RCC 7860 (cell line): ENCODE results near the gene PPP2R5D.

ENCODE experiments used
- DNase-seq: peaks from one replicate; pipeline ENCODE4 v3.0.0-alpha.2; 2015; ENCODE audit warnings: low spot score
- FAIRE-seq: peaks from 2 replicates; lab custom pipeline; 2012; peaks lifted over from hg19 to GRCh38; lab: Jason Lieb, UNC

The PPP2R5D gene

DNA sequence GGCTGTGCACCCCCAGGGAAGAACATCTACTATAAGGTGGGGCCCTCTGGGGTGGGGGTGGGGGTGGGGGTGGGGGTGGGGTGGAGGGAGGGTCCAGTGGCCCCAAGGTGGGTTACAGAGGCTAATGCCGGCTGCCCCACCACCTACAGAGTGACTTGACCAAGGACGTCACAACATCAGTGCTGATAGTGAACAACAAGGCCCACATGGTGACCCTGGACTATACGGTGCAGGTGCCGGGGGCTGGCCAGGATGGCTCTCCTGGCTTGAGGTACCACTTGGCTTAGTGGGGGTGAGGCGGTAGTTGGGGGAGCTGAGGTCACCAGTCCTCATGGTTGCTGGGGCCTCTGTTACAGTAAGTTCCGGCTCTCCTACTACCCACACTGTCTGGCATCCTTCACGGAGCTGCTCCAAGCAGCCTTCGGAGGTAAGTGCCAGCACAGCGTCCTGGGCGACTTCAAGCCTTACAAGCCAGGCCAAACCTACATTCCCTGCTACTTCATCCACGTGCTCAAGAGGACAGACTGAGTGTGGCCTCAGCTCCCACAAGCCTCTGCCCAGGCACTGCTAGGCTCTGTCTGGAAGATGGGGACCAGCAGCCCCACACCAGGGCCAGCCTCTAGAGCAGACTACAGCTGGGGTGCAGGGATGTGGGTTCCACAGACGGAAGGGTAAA is 21.1 kb upstream of the PPP2R5D start:
- DNase-seq (no peak), FAIRE-seq (no peak)

DNA sequence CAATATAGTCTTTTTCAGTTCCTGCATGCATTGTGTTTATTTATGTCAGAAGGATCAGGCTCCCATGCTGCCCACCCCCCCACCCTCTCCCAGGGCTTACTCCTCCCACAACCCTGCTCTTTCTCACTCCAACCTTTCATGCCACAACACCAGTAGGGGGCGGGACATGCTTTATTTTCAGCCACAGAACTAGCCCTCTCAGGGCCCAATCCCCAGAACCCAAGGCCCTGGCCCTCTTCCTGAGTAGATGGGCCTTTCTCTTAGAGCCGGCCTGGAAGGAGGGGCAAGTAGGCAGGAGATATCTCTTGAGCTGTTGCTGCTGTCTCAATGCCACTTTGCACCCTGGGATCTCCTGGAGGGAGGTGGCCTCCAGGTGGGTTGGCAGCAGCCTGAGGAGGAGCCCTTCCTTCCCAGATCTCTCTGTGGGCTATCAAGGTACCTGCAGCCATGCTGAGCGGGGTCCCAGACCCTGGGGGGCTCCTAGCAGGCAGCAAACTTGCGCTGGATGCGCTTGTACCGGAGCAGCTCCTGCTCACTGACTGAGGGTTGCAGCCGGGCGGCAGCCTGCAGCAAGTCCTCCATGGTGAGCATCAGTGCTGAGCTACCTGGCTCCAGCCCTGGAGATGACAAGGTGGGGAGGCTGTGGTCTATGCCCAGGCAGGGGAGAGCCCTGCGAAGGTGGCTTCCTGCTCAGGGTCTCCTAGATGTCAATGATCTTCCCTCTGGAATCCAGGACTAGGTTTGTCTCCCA is 20.3 kb upstream of the PPP2R5D start:
- DNase-seq (no peak), FAIRE-seq (no peak)

DNA sequence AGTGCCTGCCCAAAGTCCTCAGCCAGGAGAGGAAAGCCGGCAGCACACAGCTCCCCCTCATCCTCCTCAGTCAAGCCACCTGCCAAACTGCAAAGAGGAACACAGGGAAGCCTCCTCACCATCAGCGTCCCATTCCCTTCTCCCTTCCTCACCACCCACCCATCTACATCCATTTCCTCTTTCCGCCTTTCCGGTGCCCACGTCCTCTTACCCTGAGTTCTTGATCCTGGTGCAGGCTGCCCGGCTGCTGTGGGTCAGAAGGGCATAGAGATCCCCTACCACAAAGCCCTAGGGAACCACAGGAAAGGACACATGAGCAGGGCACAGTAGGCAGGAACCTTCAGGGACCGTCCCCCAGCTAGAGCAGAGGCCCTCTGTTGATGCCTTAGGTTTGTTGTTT is 17.8 kb upstream of the PPP2R5D start:
- DNase-seq (no peak), FAIRE-seq (no peak)

DNA sequence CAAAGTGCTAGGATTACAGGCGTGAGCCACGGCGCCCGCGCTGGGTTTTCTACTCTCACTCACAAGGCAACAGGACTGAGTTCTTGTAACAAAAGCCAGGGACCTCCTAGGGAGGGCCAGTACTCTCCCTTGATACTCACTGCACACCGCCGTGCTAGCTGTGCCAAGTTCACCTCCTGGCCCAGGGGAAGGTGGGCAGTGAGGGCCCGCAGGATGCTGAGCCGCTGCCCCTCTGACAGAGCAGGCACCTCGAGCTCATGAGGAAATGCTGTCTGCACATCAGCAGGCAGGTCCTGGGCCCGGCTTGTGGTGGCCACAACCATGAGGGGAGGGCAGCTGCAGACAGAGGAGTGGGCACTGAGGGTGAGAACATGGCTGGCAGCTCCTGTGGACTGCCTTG is 17.1 kb upstream of the PPP2R5D start:
- no peak for FAIRE-seq
- DNase-seq: no peak

DNA sequence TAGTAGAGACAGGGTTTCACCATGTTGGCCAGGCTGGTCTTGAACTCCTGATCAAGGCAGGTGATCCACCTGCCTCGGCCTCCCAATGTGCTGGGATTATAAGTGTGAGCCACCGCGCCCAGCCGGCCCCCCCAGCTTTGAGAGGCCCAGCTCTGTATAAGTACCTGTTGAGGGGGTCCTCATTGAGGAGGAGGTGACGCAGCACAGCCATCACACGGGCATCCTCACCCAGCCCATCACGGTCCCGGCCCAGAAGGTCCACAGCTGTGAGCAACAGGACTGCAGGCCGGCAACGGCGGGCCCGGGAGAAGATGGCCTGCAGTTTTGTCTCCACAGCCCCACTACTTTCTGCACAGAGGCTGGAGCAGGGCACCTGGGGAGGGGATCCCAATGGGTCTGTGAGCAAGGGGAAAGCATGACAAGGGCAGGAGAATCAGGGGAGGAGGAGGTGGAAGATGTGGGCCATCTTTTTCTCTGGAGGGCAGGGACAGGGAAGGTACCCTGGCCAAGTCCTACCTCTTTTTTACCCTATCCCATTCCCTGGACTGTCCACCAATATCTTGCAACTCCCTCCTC is 16.2 kb upstream of the PPP2R5D start:
- DNase-seq: no peak

DNA sequence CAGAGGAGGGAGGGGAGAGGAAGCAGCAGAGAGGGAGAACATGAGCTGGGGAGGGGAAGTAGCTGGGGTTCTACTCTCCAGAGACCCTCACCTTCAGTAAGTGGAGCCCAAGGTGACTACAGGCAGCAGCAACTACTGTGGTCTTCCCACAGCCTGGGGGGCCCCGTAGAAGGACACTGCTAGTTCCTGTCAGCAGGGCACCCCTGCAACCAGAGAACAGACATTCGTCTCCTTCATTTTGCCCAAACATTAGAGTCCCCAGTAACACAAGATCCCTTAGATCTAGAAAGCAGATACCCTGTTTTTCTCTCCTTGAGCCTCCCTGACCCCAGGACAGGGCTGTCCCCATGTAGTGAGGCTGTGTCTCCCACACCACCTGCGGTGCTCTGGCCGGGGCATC is 15.6 kb upstream of the PPP2R5D start:
- DNase-seq (no peak), FAIRE-seq (no peak)

More for the DNA sequence above, 16.2 kb upstream of the PPP2R5D start:
- no peak for FAIRE-seq

DNA sequence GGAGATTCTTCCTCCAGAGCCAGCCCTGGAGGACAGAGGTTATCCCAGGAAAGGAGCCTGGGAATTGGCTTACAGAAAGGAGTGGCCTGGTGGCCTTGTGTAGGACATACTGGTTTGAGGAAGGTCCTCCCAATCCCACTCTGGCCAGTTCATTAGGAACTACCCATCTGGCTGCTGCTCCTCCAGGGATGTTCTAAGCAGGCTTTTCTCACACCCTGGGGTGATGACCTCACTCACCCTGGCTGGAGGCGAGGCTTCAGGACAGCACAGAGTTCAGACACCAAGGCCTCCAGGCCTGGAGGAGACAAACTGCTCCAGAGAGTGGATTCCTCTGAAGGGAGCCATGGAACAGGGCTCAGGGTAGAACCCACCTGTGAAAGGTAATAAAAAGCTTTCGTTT is 14.9 kb upstream of the PPP2R5D start:
- FAIRE-seq (no peak), DNase-seq (no peak)

DNA sequence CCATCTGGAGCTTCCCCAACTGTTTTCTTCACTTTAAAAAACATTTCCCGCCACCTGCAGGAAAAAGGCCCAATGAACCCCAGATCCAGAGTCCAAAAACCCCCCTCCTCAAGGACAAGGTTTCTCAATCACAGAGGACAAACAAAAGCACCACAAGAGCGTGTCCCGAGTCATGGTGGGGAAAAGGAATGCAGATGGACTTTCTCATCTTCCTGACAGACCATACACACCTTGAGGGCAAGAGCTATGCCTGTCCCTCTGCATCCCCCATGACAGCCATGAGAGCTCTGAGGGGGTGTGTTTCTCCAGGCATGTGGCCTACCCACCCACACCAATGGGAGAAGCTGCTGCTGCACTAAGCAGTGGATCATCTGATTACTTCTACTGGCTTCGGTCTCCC is 14.4 kb upstream of the PPP2R5D start:
- DNase-seq (no peak), FAIRE-seq (no peak)

DNA sequence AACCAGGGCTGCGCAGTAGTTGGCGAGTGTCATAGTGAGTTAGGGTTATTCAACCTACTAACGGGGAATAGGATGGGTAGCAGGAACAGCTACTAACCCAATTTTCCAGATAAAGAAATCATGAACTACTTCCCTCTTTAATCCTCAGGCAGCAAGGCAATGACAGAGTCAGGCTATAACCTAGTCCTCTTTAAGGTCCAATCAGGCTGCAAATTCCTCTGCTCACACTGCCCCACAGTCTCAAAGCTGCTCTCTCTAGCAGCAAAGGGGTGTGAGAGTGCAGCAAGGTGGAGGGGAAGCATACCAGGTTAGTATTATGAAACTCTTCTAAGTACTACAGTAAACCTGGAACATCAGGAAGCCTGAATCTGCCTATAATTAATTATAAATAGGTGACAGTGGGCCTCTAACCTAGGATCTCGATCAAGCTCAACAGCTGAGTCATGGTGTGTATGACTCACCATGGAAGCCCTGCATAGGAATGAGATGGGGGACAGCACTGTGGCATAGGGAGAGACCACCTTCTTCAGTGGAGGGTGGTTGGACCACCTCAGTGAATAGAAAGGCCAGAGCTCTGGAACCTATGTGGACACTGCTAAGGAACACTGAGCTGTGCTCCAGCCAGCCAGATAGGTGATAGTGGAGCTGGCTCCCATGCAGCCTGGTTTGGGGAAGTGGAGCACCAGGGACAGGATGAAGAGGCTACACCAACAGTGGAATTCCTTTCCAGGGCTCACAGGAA is 13.3 kb upstream of the PPP2R5D start:
- FAIRE-seq (no peak), DNase-seq (peak; percentile 34)

DNA sequence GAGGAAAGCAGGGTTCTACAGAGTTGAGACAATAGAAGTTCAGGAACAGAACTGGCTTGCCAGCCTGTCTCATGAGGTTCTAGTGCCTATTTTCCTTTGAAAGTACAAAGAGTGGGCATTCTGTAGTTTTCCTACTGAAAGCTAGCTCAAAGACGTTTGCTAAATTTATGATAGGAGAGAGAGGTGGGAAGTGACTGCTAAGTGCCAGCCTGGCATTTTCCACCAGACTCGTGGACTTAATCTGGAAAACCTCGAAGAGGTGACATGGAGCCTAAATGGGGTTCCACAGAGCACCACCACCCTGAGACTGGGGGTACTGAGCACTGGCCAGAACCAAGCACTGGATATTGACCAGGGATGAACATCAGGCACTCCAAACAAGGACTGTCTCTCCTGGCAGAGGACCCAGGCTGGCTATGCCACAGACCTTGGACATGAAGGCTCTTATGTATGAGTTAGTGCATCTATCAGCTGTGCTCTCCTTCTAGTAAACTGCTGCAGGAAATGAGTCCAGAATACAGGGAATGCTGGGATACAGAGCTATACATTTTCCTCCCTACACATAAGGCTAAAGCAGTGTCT is 12.5 kb upstream of the PPP2R5D start:
- DNase-seq: no peak
- FAIRE-seq: no peak

DNA sequence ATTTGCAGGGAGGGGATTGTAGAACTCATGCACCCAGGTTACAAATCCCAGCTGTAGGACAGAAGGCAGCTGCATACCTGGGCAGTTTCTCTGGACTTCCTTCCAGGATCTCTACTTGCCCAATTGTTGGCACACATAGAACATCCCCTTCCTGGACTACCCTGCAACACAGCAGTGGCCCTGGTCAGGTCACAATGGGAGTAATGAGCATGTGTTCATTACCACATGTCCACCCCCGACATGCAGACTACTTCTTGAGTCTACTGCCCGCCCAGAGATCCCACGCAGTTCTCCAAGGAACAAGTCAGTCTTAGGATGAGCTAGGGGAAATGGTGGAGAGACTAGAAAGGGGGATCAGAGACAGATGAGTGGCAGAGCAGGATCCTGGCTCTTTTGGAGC is 10.4 kb upstream of the PPP2R5D start:
- DNase-seq (no peak), FAIRE-seq (no peak)

DNA sequence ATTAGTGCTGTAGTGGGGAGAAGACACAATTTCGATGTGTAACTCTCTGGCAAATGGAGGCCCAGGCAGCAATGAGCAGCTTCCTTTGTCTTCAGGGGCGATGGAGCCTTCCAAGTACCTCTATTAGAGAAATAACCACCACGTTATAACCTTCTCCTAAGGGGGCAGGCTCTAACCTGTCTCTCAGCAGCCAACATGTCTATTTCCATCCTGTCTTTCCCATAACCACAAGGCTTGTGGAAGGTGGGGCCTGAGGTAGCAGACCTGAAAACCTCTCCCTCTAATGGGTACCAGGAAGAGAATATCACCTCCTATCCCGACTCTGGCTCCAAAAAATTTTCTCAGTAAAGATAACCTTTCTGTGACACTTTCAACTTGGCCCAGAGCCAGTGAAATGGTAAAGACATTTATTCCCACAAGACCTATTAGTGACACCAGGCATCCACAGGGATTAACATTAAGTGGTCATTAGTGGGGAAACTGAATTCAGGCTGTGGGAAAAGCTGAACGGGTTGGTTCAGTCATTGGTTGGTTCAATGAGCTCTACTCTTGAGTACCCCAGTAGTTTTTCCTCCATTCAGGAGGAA is 9.4 kb upstream of the PPP2R5D start:
- DNase-seq: no peak
- no peak for FAIRE-seq

DNA sequence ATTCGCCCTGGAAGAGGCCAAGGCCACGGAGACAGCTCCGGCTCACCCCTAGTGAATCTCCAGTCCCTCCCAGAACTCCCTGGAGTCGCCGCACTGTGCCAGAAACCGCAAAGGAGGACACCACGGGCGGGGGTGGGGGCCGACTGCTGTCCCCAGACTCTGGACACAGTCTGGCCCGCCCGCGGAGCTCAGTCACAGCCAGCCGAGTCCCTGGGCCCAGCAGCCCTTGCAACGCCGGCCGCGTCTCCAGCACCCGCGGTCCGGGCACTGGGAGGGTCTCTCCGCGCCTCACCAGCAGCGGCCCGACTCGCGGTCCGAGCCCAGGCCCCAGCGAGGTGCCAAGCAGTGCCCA is 5.9 kb upstream of the PPP2R5D start:
- no peak for FAIRE-seq

DNA sequence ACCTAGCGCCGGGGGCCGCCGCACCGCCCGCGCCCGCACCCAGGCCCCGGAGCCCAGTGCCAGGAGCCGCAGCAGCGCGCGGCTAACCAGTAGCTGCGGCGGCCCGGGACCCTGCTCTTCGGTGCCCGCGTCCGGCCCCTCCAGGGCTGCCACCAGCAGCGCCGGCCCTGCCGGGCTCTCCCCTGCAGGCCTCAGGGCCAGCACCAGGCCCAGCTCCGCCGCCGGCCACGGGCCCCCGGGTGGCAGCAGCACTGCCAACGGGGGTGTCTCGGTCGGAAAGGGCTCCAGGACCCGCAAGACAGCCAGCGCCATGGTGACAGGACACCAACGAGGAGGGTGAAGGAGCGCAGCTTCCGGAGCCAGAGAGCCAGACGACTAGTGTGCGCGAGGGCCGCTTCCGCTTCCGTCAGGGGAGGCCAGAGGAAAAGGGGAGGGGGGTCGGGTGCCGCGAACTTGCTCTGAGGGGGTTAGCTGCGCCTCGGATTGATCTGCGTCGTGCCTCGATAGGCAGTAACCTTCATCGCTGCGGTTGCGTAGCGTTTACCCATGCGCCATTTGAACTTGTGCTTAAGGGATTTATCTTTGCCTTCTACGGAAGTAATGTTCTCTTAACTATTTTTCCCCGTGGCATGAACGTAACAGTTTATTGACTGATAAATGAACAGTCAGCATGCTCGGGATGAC is 5.4 kb upstream of the PPP2R5D start, which contains the start of gene PEX6:
Gene PEX6, minus strand, starts transcription at position 343 of the 684 bp plus-strand sequence. Its CDS starts 31 bp downstream, at position 312.
- FAIRE-seq: peak; percentile 7
- DNase-seq: peak; percentile 70

More for the DNA sequence above, 5.9 kb upstream of the PPP2R5D start:
- peak; percentile 47 for DNase-seq

DNA sequence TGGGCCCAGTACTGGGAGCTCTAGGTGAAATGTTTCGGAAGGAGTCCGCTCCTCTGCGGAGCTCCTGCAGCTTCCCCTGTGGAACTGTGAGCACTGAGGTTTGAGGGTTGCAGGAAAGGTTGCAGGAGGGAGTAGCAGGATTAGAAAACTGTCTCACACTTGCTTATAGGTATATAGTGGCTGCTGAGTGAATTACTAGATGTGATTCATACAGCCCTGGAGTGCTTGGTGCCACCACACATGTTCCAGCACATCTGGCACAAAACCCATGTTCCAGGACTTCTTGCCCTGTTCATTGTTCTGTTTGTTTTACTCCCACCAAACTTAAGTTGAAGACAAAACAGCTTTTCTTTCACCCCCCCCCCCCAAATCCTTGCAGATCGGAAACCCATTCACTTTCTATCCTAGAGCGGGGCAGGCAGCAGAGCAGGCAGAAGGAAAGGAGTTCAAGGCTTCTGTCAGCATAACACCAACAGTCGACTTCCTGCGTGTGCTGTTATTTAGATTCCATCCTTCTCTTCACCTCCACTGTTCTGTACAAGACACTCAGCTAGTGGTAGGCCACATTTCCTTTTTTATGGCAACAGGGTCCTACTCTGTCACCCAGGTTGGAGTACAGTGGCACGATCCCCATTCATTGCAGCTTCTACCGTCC is 4.7 kb upstream of the PPP2R5D start:
- FAIRE-seq: no peak
- peak; percentile 32 for DNase-seq

DNA sequence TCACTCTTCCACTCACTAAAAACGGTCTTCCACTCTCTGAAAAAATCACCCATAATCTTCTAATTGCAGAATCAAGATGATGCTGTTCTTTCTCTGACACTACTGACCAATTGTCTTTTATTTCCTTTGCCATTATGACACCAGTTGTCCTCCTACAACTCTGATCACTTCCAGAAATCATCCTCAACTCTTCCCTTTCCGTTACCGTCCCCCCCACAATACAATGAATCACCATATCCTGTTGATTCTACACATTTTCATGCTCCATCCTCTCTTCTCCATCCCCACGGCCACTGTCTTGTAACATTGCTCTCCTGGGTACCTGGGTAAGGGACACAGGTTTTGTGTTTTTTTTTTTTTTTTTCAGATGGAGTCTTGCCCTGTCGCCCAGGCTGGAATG is 2.5 kb upstream of the PPP2R5D start:
- FAIRE-seq (no peak), DNase-seq (no peak)

DNA sequence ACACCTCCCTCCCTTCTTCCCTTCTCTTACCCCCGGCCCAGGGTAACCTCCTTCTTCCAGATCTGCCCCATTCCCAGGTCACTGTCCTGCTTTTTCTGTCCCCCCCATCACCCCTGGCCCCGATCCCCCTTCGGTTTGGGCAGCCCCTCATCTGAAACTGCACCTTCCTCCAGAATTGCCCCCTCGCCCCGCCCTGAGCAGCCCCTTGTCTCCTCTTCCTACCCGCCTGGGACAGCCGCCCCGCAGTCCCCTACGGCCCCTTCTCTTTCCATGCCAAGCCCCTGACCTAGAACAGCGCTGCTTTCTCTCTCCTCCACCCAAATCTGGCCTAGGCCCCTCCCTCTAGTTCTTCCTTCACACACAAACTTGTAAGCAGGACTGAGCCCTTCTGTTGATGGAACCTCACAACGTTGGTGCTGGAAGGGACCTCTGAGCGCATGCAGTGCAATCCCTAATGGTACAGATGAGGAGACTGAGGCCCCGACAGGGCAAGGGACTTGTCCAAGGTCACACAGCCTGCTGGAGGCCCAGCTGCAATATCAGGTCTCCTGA is 630 bp downstream of the PPP2R5D start:
- no peak for DNase-seq
- no peak for FAIRE-seq

DNA sequence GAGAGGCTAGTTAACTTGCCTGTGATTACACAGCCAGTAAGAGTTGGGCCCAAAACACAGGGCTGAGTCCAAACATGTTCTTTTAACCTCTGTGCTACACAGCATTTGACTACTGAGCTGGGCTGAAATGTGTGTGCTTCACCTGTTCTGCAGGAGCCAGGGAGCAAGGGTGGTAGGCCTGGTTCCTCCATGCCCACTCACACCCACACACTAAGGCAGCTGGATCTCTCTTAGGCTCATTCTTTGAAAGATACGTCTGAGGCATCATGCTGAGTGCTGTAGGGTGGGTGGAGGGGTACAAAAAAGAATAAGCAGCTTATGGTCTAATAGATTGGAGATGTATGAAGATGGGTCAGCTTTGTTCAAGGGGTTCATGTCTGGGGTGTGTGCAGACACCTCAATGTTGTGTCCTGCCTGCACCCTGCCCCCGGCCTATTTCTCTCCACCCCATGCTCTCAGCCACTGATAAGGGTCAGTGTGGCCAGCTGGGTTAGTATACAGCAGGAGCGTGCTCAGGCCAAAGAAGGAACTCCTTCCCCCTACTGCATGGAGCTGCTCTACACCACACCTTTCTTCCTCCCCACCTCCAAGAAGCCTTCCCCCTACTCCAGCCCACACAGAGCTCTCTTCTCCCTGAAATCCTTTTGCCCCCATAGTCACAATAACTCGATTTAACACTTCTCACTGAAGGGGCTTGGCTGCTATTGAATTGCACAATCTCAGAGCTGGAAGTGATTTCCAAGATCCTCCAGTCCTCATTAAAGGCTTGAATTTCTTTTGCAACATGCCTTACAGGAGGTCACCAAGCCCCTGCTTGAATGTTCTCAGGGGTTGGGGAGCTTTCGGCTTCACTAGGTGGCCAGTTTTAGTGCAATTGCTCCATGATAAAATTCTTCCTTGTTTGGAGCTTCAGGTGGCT is 3.4 kb downstream of the PPP2R5D start:
- FAIRE-seq: no peak

More for the DNA sequence above, 3.4 kb downstream of the PPP2R5D start:
- DNase-seq: no peak
